ENCODE data around the gene CACNB4. TPM values are rescaled to one million over a fixed set of nuclear protein-coding genes. Genes with fewer than 3 reads are reported as not detected.
"Not testable (repeated sequence)": the region's sequence is repeated elsewhere in the genome, so short reads cannot be mapped to it uniquely, and the experiment has no call there.

The CACNB4 gene
- total and polyA plus RNA-seq, 10 donors: 0.14 to 5.1 (median 1.6) TPM

- peaks cover 0 to 13% (median 2%) of the 10 kb centered on the region in 6 donors for H3K4me1 ChIP-seq
- no peak overlapping the region for H3K27ac ChIP-seq
- H3K36me3 ChIP-seq: no peaks in the 10 kb centered on the region
- WGBS, 5 donors: 81 to 89% (median 83%) methylated on average over 1 of the region's 1 CpG
- no peak overlapping the region for H3K4me3 ChIP-seq
- no peak for DNase-seq
- intact Hi-C loops (cut with DNase I; ENCODE audit: low total_unique reads): no loop called here
- H3K9me3 ChIP-seq: peaks cover 0 to 21% (median 13%) of the 10 kb centered on the region in 8 donors
- no peaks in the 10 kb centered on the region for H3K27me3 ChIP-seq (replicated peaks in 1 of 7)
- TF ChIP-seq, protein P1, sequence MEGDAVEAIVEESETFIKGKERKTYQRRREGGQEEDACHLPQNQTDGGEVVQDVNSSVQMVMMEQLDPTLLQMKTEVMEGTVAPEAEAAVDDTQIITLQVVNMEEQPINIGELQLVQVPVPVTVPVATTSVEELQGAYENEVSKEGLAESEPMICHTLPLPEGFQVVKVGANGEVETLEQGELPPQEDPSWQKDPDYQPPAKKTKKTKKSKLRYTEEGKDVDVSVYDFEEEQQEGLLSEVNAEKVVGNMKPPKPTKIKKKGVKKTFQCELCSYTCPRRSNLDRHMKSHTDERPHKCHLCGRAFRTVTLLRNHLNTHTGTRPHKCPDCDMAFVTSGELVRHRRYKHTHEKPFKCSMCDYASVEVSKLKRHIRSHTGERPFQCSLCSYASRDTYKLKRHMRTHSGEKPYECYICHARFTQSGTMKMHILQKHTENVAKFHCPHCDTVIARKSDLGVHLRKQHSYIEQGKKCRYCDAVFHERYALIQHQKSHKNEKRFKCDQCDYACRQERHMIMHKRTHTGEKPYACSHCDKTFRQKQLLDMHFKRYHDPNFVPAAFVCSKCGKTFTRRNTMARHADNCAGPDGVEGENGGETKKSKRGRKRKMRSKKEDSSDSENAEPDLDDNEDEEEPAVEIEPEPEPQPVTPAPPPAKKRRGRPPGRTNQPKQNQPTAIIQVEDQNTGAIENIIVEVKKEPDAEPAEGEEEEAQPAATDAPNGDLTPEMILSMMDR (IDR thresholded peaks at IDR 0.05 in 8 of 11, conservative IDR thresholded peaks at IDR 0.05 in 3 of 11): no peak
- TF ChIP-seq POLR2A (IDR thresholded peaks at IDR 0.05) (no peak), POLR2AphosphoS5 (IDR thresholded peaks at IDR 0.05) (no peak)
These were observed 155.4 kb downstream of the CACNB4 start for GRCh38 chr2:151943461-151943860.

DNA sequence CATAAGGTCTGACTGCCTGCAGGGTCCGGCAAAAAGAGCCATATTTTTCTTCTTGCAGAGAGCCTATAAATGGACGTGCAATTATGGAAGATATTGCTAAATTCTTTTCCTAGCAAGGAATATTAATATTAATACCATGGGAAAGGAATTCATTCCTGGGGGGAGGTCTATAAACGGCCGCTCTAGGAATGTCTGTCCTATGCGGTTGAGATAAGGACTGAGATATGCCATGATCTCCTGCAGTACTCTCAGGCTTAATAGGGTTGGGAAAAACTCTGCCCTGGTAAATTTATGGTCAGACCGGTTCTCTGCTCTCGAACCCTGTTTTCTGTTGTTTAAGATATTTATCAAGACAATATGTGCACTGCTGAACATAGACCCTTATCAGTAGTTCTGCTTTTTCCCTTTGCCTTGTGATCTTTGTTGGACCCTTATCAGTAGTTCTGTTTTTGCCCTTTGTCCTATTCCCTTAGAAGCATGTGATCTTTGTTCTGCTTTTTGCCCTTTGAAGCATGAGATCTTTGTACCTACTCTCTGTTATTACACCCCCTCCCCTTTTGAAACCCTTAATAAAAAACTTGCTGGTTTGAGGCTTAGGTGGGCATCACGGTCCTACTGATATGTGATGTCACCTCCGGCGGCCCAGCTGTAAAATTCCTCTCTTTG lies 156.2 kb downstream of the CACNB4 start:
- 90 to 97% (median 95%) methylated on average over 10 of the region's 10 CpGs for WGBS, 5 donors

GRCh38 chr2:151937966-151938365 lies 160.9 kb downstream of the CACNB4 start:
- Histone ChIP-seq H3K27ac (no peak overlapping the region), H3K9me3 (peaks cover 0 to 14% (median 10%) of the 10 kb centered on the region in 8 donors), H3K4me3 (no peak overlapping the region), H3K27me3 (replicated peaks in 1 of 7) (no peaks in the 10 kb centered on the region), H3K36me3 (no peaks in the 10 kb centered on the region), H3K4me1 (no peaks in the 10 kb centered on the region)
- TF ChIP-seq, protein P1 (IDR thresholded peaks at IDR 0.05 in 8 of 11, conservative IDR thresholded peaks at IDR 0.05 in 3 of 11): no peak
- TF ChIP-seq POLR2AphosphoS5 (IDR thresholded peaks at IDR 0.05): no peak
- no peak for TF ChIP-seq POLR2A (IDR thresholded peaks at IDR 0.05)
- intact Hi-C loops (cut with DNase I; ENCODE audit: low total_unique reads): no loop called here
- DNase-seq: no peak

More for the DNA sequence above, 156.2 kb downstream of the CACNB4 start:
- H3K27me3 ChIP-seq (replicated peaks in 1 of 7); H3K4me1 ChIP-seq; DNase-seq; H3K36me3 ChIP-seq; H3K27ac ChIP-seq; H3K4me3 ChIP-seq; intact Hi-C loops (cut with DNase I; ENCODE audit: low total_unique reads): not testable (repeated sequence)
- H3K9me3 ChIP-seq: peaks cover 0 to 21% (median 13%) of the 10 kb centered on the region in 8 donors

GRCh38 chr2:151936626-151937025 lies 162.2 kb downstream of the CACNB4 start:
- 83 to 89% (median 87%) methylated on average over 4 of the region's 4 CpGs for WGBS, 5 donors
- H3K4me3 ChIP-seq: no peak overlapping the region
- DNase-seq: no peak
- H3K4me1 ChIP-seq: no peaks in the 10 kb centered on the region
- intact Hi-C loops (cut with DNase I; ENCODE audit: low total_unique reads): no loop called here
- H3K36me3 ChIP-seq: no peaks in the 10 kb centered on the region
- H3K9me3 ChIP-seq: peaks cover 0 to under 1% (median 0%) of the 10 kb centered on the region in 8 donors
- no peak overlapping the region for H3K27ac ChIP-seq
- H3K27me3 ChIP-seq (replicated peaks in 1 of 7): no peaks in the 10 kb centered on the region
- TF ChIP-seq POLR2A (IDR thresholded peaks at IDR 0.05) (no peak), POLR2AphosphoS5 (IDR thresholded peaks at IDR 0.05) (no peak)
- TF ChIP-seq, protein P1 (IDR thresholded peaks at IDR 0.05 in 8 of 11, conservative IDR thresholded peaks at IDR 0.05 in 3 of 11): no peak
